Measurements from ENCODE around the gene TIPARP. TPM values are rescaled to one million over a fixed set of nuclear protein-coding genes. Genes with fewer than 3 reads are reported as not detected.

Gene TIPARP
- total RNA-seq, 2 experiments from 2014 or later = 21.9 to 22.9 TPM

GRCh38 chr3:156670652-156671051, 3.7 kb upstream of the TIPARP start:
- ChIA-PET POLR2A (no interaction called here), CTCF (interaction anchor here (1.7 kb wide), 1 partner anchor 146 kb away, joined by 4 read pairs; no protein-coding TSS in a partner anchor)

DNA sequence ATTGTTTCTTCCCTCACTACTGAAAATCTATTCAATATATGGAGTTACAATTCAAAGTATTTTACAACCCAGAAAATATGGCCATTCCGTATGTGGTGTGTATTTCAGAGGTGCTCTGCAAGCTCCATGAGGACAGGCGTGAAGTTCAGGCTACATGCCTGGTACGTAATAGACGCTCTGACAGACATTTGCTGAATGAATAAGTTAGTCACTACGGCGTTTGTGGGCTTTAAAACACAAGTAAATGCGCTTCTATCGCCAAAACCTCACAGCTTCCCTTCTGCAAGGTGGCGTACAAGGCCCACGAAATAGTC, 701 bp upstream of the TIPARP start:
- ChIA-PET CTCF (interaction anchor here (0.6 to 1.3 kb wide), 5 partner anchors 119 to 463 kb away, joined by 3 to 7 read pairs (median 4); partner anchors contain the start of gene SSR3), POLR2A (interaction anchor here (0.7 to 0.8 kb wide), 3 partner anchors 96 to 454 kb away, joined by 3 to 6 read pairs (median 4); partner anchors contain the start of gene SSR3)

DNA sequence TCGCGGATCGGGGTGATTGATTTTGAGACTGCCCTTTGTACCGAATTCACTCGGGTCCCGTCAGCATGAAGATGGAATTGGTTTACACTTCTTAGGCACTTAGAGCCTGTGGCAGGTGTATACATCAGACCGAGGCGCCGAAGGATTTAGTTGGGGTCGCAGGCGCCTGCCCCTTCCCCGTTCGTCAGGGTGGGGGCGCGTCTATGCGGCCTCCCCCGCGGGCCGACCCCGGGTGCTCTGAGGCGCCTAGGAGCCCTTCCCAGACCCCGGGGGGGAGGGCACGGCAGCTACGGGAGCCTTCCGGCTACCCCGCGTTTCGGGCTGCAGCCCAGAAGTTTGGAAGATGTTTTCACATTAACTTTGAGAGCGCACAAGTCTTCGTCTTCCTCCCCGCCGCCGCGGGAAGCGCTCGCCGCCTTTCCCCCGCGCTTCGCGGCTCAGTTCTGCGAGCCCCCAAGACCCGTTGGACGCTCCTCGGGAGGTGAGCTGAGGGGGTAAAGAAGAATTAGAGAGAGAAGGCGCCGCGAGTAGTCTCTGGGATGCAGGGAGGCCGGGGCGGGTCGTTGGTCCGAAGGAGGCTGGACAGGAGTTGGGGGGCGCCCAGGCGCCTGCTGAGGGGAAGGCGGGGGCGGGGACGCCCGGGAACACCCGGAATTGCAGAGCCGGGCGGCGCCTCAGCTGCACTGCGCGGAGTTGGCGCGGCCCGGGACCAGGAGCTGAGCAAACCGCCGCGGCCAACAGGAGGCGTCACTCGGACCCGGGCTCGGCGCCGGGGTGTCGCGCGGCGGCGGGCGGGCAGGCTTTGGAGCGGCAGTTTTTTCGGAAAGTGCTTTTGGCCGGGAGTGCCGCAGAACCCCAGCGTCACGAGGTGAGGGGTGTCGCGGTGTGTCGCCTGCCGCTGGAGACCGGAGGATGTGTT, 780 bp downstream of the TIPARP start:
- CTCF ChIA-PET = interaction anchor here (0.6 to 2.0 kb wide), 11 partner anchors 10 to 500 kb away, joined by 3 to 6 read pairs (median 4); no protein-coding TSS in a partner anchor

GRCh38 chr3:156675830-156676767, 1.7 kb downstream of the TIPARP start:
- CTCF ChIA-PET = interaction anchor here (0.9 to 2.0 kb wide), 9 partner anchors 9 to 499 kb away, joined by 3 to 6 read pairs (median 4); no protein-coding TSS in a partner anchor
- POLR2A ChIA-PET = interaction anchor here (0.8 to 3.4 kb wide), 8 partner anchors 9 to 484 kb away, joined by 3 to 21 read pairs (median 4); partner anchors contain the start of genes CCNL1 and SSR3

More for the DNA sequence above, 780 bp downstream of the TIPARP start:
- POLR2A ChIA-PET = interaction anchor here (0.7 to 3.4 kb wide), 11 partner anchors 10 to 500 kb away, joined by 3 to 21 read pairs (median 4); partner anchors contain the start of genes CCNL1 and SSR3

DNA sequence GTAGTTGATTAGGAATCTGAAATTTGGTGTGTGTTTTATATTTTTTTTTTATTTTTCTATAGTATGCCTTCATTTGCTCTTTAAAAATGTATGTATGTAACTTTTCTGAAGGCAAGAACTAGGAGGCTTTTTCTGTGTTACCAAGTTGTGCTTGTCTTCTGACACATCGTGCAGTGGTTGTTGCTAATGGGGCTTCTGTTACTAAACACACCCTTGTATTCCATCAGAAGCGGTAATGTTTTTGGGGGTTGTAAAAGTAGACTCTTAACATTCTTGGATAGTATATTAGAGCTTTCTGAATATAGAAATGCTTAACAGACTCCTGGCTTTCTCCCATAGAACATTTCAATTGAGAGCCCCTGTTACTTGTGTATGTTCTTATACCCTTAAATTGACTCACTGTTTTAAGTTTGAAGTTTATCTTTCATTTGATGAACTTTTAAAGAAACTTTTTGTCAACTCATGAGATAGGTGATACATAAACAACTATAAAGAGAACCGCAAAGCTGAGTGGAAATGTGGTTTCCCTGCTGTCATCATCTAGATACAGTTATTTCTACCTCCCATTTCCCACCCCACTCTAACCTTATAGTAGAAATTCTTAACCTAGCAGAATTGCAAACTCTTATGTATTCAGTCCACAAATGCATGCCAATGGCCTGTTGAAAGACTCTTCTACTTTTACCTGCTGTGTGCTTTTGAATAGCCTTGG, 2.5 kb downstream of the TIPARP start:
- ChIA-PET POLR2A (interaction anchor here (0.6 to 3.4 kb wide), 3 partner anchors 59 to 412 kb away, joined by 3 to 21 read pairs (median 19); partner anchors contain the start of gene SSR3), CTCF (interaction anchor here (0.6 kb wide), 1 partner anchor 483 kb away, joined by 5 read pairs; the partner anchor contains the start of gene CCNL1)

DNA sequence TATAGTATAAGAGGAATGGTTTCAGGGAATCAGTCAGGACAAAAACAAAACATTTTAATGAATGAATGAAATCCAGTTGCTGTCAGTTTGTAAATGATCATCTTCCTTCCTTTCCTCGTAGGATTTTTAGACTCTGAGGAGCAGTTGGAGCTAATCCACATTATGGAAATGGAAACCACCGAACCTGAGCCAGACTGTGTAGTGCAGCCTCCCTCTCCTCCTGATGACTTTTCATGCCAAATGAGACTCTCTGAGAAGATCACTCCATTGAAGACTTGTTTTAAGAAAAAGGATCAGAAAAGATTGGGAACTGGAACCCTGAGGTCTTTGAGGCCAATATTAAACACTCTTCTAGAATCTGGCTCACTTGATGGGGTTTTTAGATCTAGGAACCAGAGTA, 3.1 kb downstream of the TIPARP start:
- ChIA-PET POLR2A (interaction anchor here (0.6 to 3.4 kb wide), 2 partner anchors 58 to 123 kb away, joined by 3 to 21 read pairs; partner anchors contain the start of gene SSR3), CTCF (interaction anchor here (0.6 to 1.5 kb wide), 3 partner anchors 123 to 482 kb away, joined by 4 to 5 read pairs (median 5); partner anchors contain the start of genes CCNL1 and SSR3)

DNA sequence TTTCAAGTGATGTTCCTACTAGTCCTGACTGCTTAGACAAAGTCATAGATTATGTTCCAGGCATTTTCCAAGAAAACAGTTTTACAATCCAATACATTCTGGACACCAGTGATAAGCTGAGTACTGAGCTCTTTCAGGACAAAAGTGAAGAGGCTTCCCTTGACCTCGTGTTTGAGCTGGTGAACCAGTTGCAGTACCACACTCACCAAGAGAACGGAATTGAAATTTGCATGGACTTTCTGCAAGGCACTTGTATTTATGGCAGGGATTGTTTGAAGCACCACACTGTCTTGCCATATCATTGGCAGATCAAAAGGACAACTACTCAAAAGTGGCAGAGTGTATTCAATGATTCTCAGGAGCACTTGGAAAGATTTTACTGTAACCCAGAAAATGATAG, 3.8 kb downstream of the TIPARP start:
- ChIA-PET CTCF (interaction anchor here (0.5 to 1.5 kb wide), 3 partner anchors 123 to 468 kb away, joined by 3 to 5 read pairs (median 4); partner anchors contain the start of gene SSR3), POLR2A (no interaction called here)

GRCh38 chr3:156680243-156680914, 6.0 kb downstream of the TIPARP start:
- ChIA-PET POLR2A (no interaction called here), CTCF (interaction anchor here (1.4 kb wide), 1 partner anchor 453 kb away, joined by 4 read pairs; no protein-coding TSS in a partner anchor)

DNA sequence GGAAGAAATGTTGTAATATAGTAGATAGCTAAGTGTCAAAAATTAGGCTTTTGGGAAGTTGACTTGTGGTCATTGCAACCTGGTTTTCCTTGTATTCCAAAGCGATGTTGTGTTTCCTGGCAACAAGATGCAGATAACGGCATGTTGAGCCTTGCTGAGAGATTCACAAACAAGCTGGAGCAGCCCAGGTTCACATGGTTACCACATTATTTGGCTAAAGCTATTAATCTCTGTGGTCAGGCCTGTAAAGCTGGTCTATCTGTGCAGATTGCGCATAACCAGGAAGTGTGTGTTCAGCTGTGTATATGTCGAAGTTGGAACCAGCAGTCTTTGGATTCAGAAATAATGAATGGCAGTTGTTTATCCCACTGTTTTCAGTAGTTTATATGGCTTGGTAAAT, 6.6 kb downstream of the TIPARP start:
- ChIA-PET POLR2A (no interaction called here), CTCF (no interaction called here)

GRCh38 chr3:156682501-156682900, 8.1 kb downstream of the TIPARP start:
- ChIA-PET CTCF (no interaction called here), POLR2A (no interaction called here)

- CTCF ChIA-PET = no interaction called here
- POLR2A ChIA-PET = no interaction called here
Measured at GRCh38 chr3:156682963-156683362, 8.6 kb downstream of the TIPARP start.

GRCh38 chr3:156685198-156685597, 10.8 kb downstream of the TIPARP start:
- ChIA-PET CTCF (interaction anchor here (1.4 kb wide), 1 partner anchor 10 kb away, joined by 4 read pairs; no protein-coding TSS in a partner anchor), POLR2A (interaction anchor here (1.3 kb wide), 1 partner anchor 9 kb away, joined by 7 read pairs; no protein-coding TSS in a partner anchor)

GRCh38 chr3:156685752-156686151, 11.4 kb downstream of the TIPARP start:
- CTCF ChIA-PET = interaction anchor here (1.4 kb wide), 1 partner anchor 10 kb away, joined by 4 read pairs; no protein-coding TSS in a partner anchor
- POLR2A ChIA-PET = interaction anchor here (1.3 kb wide), 1 partner anchor 10 kb away, joined by 7 read pairs; no protein-coding TSS in a partner anchor

GRCh38 chr3:156687023-156687422, 12.6 kb downstream of the TIPARP start:
- ChIA-PET POLR2A (interaction anchor here (1.0 kb wide), 1 partner anchor 12 kb away, joined by 3 read pairs; no protein-coding TSS in a partner anchor), CTCF (no interaction called here)

GRCh38 chr3:156688632-156689452, 14.5 kb downstream of the TIPARP start:
- ChIA-PET CTCF (interaction anchor here (0.6 kb wide), 1 partner anchor 276 kb away, joined by 3 read pairs; no protein-coding TSS in a partner anchor), POLR2A (no interaction called here)

GRCh38 chr3:156689608-156690007, 15.2 kb downstream of the TIPARP start:
- POLR2A ChIA-PET = no interaction called here

GRCh38 chr3:156691920-156692319, 17.5 kb downstream of the TIPARP start:
- POLR2A ChIA-PET = no interaction called here

More at GRCh38 chr3:156689608-156690007, 15.2 kb downstream of the TIPARP start:
- CTCF ChIA-PET = no interaction called here

More at GRCh38 chr3:156691920-156692319, 17.5 kb downstream of the TIPARP start:
- CTCF ChIA-PET = no interaction called here

All from activated CD8-positive, alpha-beta memory T cell treated with anti-CD3 and anti-CD28 coated beads for 36 hours (primary cell).